Spleen (tissue), 11 donors: ENCODE measurements around the gene ANKRD12. TPM values are rescaled to one million over a fixed set of nuclear protein-coding genes. Genes with fewer than 3 reads are reported as not detected.

Source experiments
- DNase-seq: peaks from one replicate; pipeline ENCODE4 v3.0.0-alpha.2; 2020
- H3K27ac ChIP-seq, 8 donors: fragments of 200-600 bp; sonication (generic) in 7 of 8; 1 replicate in 4 of 8; 2 replicates in 4 of 8; pipeline versions ENCODE4 v1.5.0 to v1.8.0; 2016 to 2021; ENCODE audit warnings: inconsistent platforms in 4 of 8, mild to moderate bottlenecking in 4 of 8, moderate library complexity in 1 of 8
- H3K27me3 ChIP-seq, 7 donors: fragments of 200-600 bp; sonication (generic) in 6 of 7; replicated peaks in 1 of 7; 1 replicate in 4 of 7; 2 replicates in 3 of 7; pipeline versions ENCODE4 v1.5.0 to v1.8.0; 2016 to 2021; ENCODE audit warnings: inconsistent platforms in 3 of 7, mild to moderate bottlenecking in 1 of 7
- H3K36me3 ChIP-seq, 6 donors: fragments of 200-600 bp; sonication (generic) in 5 of 6; 1 replicate in 4 of 6; 2 replicates in 2 of 6; pipeline versions ENCODE4 v1.5.0 to v1.8.0; 2016 to 2021; ENCODE audit warnings: inconsistent platforms in 2 of 6
- H3K4me1 ChIP-seq, 6 donors: fragments of 200-600 bp; sonication (generic) in 5 of 6; 1 replicate in 3 of 6; 2 replicates in 3 of 6; pipeline versions ENCODE4 v1.5.0 to v1.8.0; 2016 to 2021; ENCODE audit warnings: inconsistent platforms in 3 of 6
- H3K4me3 ChIP-seq, 8 donors: fragments of 200-600 bp; sonication (generic) in 7 of 8; 1 replicate in 4 of 8; 2 replicates in 4 of 8; pipeline versions ENCODE4 v1.5.0 to v1.8.0; 2016 to 2021; ENCODE audit warnings: inconsistent platforms in 4 of 8, mild to moderate bottlenecking in 4 of 8, moderate library complexity in 2 of 8
- H3K9me3 ChIP-seq, 8 donors: fragments of 200-600 bp; sonication (generic) in 7 of 8; 1 replicate in 4 of 8; 2 replicates in 4 of 8; pipeline versions ENCODE4 v1.5.0 to v1.8.0; 2016 to 2021; ENCODE audit warnings: inconsistent platforms in 4 of 8
- CTCF ChIP-seq, 11 experiments: fragments of 200-600 bp in 7 of 11; fragments of 450-650 bp in 4 of 11; sonication (generic) in 4 of 11; IDR thresholded peaks in 8 of 11; conservative IDR thresholded peaks in 3 of 11; 1 replicate in 7 of 11; 2 replicates in 4 of 11; pipeline versions ENCODE4 v1.4.0 to v1.8.0; 2016 to 2021; ENCODE audit warnings: antibody characterized with exemption in 11 of 11, inconsistent platforms in 4 of 11, mild to moderate bottlenecking in 1 of 11
- POLR2A ChIP-seq, 3 donors: fragments of 450-650 bp; IDR thresholded peaks; one replicate each; pipeline ENCODE4 v1.5.1; 2017; ENCODE audit warnings: antibody characterized with exemption in 3 of 3, mild to moderate bottlenecking in 1 of 3
- POLR2AphosphoS5 ChIP-seq, 3 donors: sonication (generic); formaldehyde crosslinking; IDR thresholded peaks; one replicate each; pipeline ENCODE4 v1.5.1; 2017; ENCODE audit warnings: antibody characterized with exemption in 3 of 3
- WGBS, 5 donors: extraction: QIAGEN DNeasy Blood & Tissue Kit in 3 of 5; methylation state at CpG; one replicate each; pipeline versions ENCODE4 v1.1.5 to v1.1.7; 2013 to 2018; 5-methylcytosine and 5-hydroxymethylcytosine counted together
- intact Hi-C: fragments of 100-400 bp; cut with DNase I; formaldehyde crosslinking; loops from one replicate; pipeline ENCODE4 v1.15.0; 2023; ENCODE audit warnings: low total_unique reads
- polyA plus RNA-seq, 3 donors: library from polyadenylated mRNA; stranded (reverse); fragments of 200-250 nt; gene quantifications; one replicate each; pipeline ENCODE4 v1.2.1, GENCODE V29; 2013
- total RNA-seq, 7 donors: library from RNA; depleted of rRNA in 3 of 7; stranded (reverse); fragments of >200 nt in 3 of 7; fragmentation: NEBNext Ultra II Directional in 4 of 7; extraction: Animal tissue kit (Norgen Biotek cat#: 25700) in 4 of 7; gene quantifications; one replicate each; pipeline versions ENCODE4 v1.1.0 to v1.2.1, GENCODE V29; 2016 to 2021
- donor health status: healthy with polysubstance abuse.
- donor health status: DM: no; HTN: no; CAD: no; lungs with moderate emphysema.
- donor health status: DM: no; HTN: no; CAD: no.
- donor health status: Bipolar disorder and iron deficiency.
- donor health status: healthy.
- donor health status: DM: no; HTN: no; CAD: no.
- donor health status: DM: yes; HTN: yes; CAD: no.

ANKRD12 gene
- total and polyA plus RNA-seq, 10 donors, result 7.6 to 122 (median 84.4) TPM

- intact Hi-C loops, result no loop called here
These were observed 184.5 kb downstream of the ANKRD12 start for GRCh38 chr18:9321017-9321452.

GRCh38 chr18:9321736-9322135 is 185.2 kb downstream of the ANKRD12 start:
- H3K27me3 ChIP-seq, result no peaks in the 10 kb centered on the region
- H3K9me3 ChIP-seq, result peaks cover 0 to 11% (median 4%) of the 10 kb centered on the region in 8 donors
- H3K27ac ChIP-seq, result no peak overlapping the region
- TF ChIP-seq CTCF (IDR thresholded peaks at IDR 0.05 in 8 of 11, conservative IDR thresholded peaks at IDR 0.05 in 3 of 11), result no peak
- no peak for TF ChIP-seq POLR2AphosphoS5 (IDR thresholded peaks at IDR 0.05)
- no peak for TF ChIP-seq POLR2A (IDR thresholded peaks at IDR 0.05)
- no peak for DNase-seq
- no peak overlapping the region for H3K4me3 ChIP-seq
- H3K4me1 ChIP-seq, result no peaks in the 10 kb centered on the region
- no peaks in the 10 kb centered on the region for H3K36me3 ChIP-seq
- WGBS, 5 donors, result 86 to 98% (median 96%) methylated on average over 4 of the region's 4 CpGs
- intact Hi-C loops, result no loop called here

More at GRCh38 chr18:9321017-9321452, 184.5 kb downstream of the ANKRD12 start:
- no peak overlapping the region for H3K27ac ChIP-seq
- WGBS, 5 donors, result 22 to 70% (median 43%) methylated on average over 4 of the region's 4 CpGs
- no peak for DNase-seq
- TF ChIP-seq CTCF (IDR thresholded peaks at IDR 0.05 in 8 of 11, conservative IDR thresholded peaks at IDR 0.05 in 3 of 11) (no peak), POLR2AphosphoS5 (IDR thresholded peaks at IDR 0.05) (no peak), POLR2A (IDR thresholded peaks at IDR 0.05) (no peak)
- H3K9me3 ChIP-seq, result peaks cover 0 to 12% (median 4%) of the 10 kb centered on the region in 8 donors
- H3K36me3 ChIP-seq, result no peaks in the 10 kb centered on the region
- no peaks in the 10 kb centered on the region for H3K27me3 ChIP-seq
- no peak overlapping the region for H3K4me3 ChIP-seq
- no peaks in the 10 kb centered on the region for H3K4me1 ChIP-seq

GRCh38 chr18:9322744-9323143 is 186.2 kb downstream of the ANKRD12 start:
- Histone ChIP-seq H3K36me3 (no peaks in the 10 kb centered on the region), H3K27ac (no peak overlapping the region), H3K9me3 (peaks cover 0 to 12% (median 6%) of the 10 kb centered on the region in 8 donors), H3K4me3 (no peak overlapping the region), H3K27me3 (no peaks in the 10 kb centered on the region), H3K4me1 (no peaks in the 10 kb centered on the region)
- 63 to 75% (median 75%) methylated on average over 2 of the region's 2 CpGs for WGBS, 5 donors
- intact Hi-C loops, result no loop called here
- TF ChIP-seq CTCF (IDR thresholded peaks at IDR 0.05 in 8 of 11, conservative IDR thresholded peaks at IDR 0.05 in 3 of 11) (no peak), POLR2A (IDR thresholded peaks at IDR 0.05) (no peak), POLR2AphosphoS5 (IDR thresholded peaks at IDR 0.05) (no peak)
- DNase-seq, result no peak

- Histone ChIP-seq H3K36me3 (no peaks in the 10 kb centered on the region), H3K27me3 (no peaks in the 10 kb centered on the region), H3K4me1 (no peaks in the 10 kb centered on the region), H3K9me3 (peaks cover 0 to 24% (median 12%) of the 10 kb centered on the region in 8 donors), H3K4me3 (no peak overlapping the region), H3K27ac (no peak overlapping the region)
- DNase-seq, result no peak
- intact Hi-C loops, result no loop called here
- WGBS, 5 donors, result 55 to 71% (median 66%) methylated on average over 3 of the region's 3 CpGs
- TF ChIP-seq POLR2A (IDR thresholded peaks at IDR 0.05), result no peak
- no peak for TF ChIP-seq CTCF (IDR thresholded peaks at IDR 0.05 in 8 of 11, conservative IDR thresholded peaks at IDR 0.05 in 3 of 11)
These were observed 187.3 kb downstream of the ANKRD12 start for GRCh38 chr18:9323750-9324445.
